ENCODE results near the gene TPCN2. TPM values are rescaled to one million over a fixed set of nuclear protein-coding genes. Genes with fewer than 3 reads are reported as not detected.
A peak's percentile ranks its signal among the peaks of the same experiment; 100 is the strongest.
"Not testable (repeated sequence)": the region's sequence is repeated elsewhere in the genome, so short reads cannot be mapped to it uniquely, and the experiment has no call there.

The TPCN2 gene
- total RNA-seq, 1 experiment from 2014 or later = 15.2 TPM

DNA sequence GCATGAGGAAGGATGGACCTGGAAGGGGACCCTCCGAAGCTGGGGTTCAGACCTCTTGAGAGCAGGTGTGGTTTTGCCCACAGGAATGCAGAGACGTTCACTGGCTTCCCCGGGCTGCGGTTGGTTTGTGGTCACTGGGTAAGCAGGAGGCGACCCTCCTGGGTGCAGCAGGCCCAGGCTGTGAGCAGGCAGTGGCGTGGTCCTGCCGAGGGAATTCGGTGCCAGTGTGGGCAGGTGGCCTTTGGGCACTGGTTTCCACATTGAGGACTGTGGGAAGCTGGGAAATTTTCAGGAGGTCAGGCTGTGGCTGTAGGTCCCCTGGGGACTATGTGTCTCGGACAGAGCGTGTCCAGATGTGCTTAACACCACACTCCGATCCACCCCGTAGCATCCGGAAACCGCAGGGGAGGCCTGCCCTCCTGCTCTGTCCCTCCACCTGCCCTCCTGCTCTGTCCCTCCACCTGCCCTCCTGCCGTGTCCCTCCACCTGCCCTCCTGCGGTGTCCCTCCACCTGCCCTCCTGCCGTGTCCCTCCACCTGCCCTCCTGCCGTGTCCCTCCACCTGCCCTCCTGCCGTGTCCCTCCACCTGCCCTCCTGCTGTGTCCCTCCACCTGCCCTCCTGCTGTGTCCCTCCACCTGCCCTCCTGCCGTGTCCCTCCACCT lies 27.5 kb downstream of the TPCN2 start:
- ChIA-PET RAD21 (ENCODE audit: low non-redundant PET in 1 of 2, low total read pairs in 2 of 2, uncharacterized antibody in 2 of 2, unreplicated experiment in 2 of 2) (no interaction called here), POLR2A (no interaction called here), CTCF (no interaction called here)
- Histone ChIP-seq H3K9me3 (ENCODE audit: control insufficient read depth in 1 of 2, insufficient read depth in 1 of 2, low read depth in 1 of 2, low read length in 2 of 2) (no peaks in the 10 kb centered on the region), H3K27ac (ENCODE audit: low read depth, low read length) (peak overlapping the region; percentile 28), H3K9ac (ENCODE audit: low read length) (peak overlapping the region; percentile 34), H3K36me3 (ENCODE audit: control insufficient read depth in 1 of 2, insufficient read depth in 2 of 2, low read length in 2 of 2) (peaks cover 0 to 5% of the 10 kb centered on the region in 2 experiments; a peak in 2 of 4 replicates), H3K4me2 (ENCODE audit: low read length) (peak overlapping the region; percentile 56), H3K4me3 (replicated peaks in 1 of 2; ENCODE audit: low read depth in 1 of 2, low read length in 2 of 2) (no peak overlapping the region), H3K79me2 (ENCODE audit: insufficient read depth, low read length) (no peaks in the 10 kb centered on the region), H4K20me1 (ENCODE audit: insufficient read depth) (no peaks in the 10 kb centered on the region), H3K27me3 (ENCODE audit: insufficient read depth, low read length) (no peaks in the 10 kb centered on the region), H3K4me1 (ENCODE audit: control insufficient read depth in 1 of 2, insufficient read depth in 2 of 2, low read length in 2 of 2) (peaks cover 32 to 49% of the 10 kb centered on the region in 2 experiments), H2AFZ (ENCODE audit: low read depth, low read length, poor library complexity, severe bottlenecking) (no peak overlapping the region), H3K9me2 (ENCODE audit: insufficient read depth) (no peaks in the 10 kb centered on the region)
- BruUV-seq (replicated peaks) = no TSS peak
- ATAC-seq (peak; percentile 45; the same call in 1 of the 2 replicates), DNase-seq (ENCODE audit: low read depth, low spot score) (no peak)
- TF ChIP-seq ELF1 (IDR thresholded peaks at IDR 0.05; ENCODE audit: borderline replicate concordance, low read depth) = no peak
- no peak for TF ChIP-seq TCF7L2 (IDR thresholded peaks at IDR 0.05; ENCODE audit: borderline replicate concordance, extremely low read depth, insufficient read depth, insufficient read length)
- TF ChIP-seq EZH2 (IDR thresholded peaks at IDR 0.05) = no peak
- TF ChIP-seq, protein P1, sequence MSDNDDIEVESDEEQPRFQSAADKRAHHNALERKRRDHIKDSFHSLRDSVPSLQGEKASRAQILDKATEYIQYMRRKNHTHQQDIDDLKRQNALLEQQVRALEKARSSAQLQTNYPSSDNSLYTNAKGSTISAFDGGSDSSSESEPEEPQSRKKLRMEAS (IDR thresholded peaks at IDR 0.05) = no peak
- no peak for TF ChIP-seq POLR2A (IDR thresholded peaks at IDR 0.05; ENCODE audit: borderline replicate concordance, extremely low read depth, insufficient read depth, insufficient read length)
- TF ChIP-seq POLR2AphosphoS5 (IDR thresholded peaks at IDR 0.05; ENCODE audit: low read depth, low read length) = no peak
- TF ChIP-seq, protein P2, sequence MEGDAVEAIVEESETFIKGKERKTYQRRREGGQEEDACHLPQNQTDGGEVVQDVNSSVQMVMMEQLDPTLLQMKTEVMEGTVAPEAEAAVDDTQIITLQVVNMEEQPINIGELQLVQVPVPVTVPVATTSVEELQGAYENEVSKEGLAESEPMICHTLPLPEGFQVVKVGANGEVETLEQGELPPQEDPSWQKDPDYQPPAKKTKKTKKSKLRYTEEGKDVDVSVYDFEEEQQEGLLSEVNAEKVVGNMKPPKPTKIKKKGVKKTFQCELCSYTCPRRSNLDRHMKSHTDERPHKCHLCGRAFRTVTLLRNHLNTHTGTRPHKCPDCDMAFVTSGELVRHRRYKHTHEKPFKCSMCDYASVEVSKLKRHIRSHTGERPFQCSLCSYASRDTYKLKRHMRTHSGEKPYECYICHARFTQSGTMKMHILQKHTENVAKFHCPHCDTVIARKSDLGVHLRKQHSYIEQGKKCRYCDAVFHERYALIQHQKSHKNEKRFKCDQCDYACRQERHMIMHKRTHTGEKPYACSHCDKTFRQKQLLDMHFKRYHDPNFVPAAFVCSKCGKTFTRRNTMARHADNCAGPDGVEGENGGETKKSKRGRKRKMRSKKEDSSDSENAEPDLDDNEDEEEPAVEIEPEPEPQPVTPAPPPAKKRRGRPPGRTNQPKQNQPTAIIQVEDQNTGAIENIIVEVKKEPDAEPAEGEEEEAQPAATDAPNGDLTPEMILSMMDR (IDR thresholded peaks at IDR 0.05 in 2 of 3, conservative IDR thresholded peaks at IDR 0.05 in 1 of 3; ENCODE audit: borderline replicate concordance in 1 of 3, insufficient read depth in 1 of 3, low read depth in 2 of 3, low read length in 2 of 3) = no peak
- TF ChIP-seq, protein P3, sequence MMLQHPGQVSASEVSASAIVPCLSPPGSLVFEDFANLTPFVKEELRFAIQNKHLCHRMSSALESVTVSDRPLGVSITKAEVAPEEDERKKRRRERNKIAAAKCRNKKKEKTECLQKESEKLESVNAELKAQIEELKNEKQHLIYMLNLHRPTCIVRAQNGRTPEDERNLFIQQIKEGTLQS (IDR thresholded peaks at IDR 0.05) = no peak
- TF ChIP-seq, protein P4, sequence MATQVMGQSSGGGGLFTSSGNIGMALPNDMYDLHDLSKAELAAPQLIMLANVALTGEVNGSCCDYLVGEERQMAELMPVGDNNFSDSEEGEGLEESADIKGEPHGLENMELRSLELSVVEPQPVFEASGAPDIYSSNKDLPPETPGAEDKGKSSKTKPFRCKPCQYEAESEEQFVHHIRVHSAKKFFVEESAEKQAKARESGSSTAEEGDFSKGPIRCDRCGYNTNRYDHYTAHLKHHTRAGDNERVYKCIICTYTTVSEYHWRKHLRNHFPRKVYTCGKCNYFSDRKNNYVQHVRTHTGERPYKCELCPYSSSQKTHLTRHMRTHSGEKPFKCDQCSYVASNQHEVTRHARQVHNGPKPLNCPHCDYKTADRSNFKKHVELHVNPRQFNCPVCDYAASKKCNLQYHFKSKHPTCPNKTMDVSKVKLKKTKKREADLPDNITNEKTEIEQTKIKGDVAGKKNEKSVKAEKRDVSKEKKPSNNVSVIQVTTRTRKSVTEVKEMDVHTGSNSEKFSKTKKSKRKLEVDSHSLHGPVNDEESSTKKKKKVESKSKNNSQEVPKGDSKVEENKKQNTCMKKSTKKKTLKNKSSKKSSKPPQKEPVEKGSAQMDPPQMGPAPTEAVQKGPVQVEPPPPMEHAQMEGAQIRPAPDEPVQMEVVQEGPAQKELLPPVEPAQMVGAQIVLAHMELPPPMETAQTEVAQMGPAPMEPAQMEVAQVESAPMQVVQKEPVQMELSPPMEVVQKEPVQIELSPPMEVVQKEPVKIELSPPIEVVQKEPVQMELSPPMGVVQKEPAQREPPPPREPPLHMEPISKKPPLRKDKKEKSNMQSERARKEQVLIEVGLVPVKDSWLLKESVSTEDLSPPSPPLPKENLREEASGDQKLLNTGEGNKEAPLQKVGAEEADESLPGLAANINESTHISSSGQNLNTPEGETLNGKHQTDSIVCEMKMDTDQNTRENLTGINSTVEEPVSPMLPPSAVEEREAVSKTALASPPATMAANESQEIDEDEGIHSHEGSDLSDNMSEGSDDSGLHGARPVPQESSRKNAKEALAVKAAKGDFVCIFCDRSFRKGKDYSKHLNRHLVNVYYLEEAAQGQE (IDR thresholded peaks at IDR 0.05; ENCODE audit: low read depth) = no peak
- no peak for TF ChIP-seq ZNF274 (IDR thresholded peaks at IDR 0.05; ENCODE audit: low read depth, low read length)
- intact Hi-C loops (cut with micrococcal nuclease) = no loop called here

DNA sequence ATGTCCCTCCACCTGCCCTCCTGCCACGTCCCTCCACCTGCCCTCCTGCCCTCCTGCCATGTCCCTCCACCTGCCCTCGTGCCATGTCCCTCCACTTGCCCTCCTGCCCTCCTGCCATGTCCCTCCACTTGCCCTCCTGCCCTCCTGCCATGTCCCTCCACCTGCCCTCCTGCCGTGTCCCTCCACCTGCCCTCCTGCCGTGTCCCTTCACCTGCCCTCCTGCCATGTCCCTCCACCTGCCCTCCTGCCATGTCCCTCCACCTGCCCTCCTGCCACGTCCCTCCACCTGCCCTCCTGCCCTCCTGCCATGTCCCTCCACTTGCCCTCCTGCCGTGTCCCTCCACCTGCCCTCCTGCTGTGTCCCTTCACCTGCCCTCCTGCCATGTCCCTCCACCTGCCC lies 28.2 kb downstream of the TPCN2 start:
- H3K9me2 ChIP-seq (ENCODE audit: insufficient read depth); H4K20me1 ChIP-seq (ENCODE audit: insufficient read depth); DNase-seq (ENCODE audit: low read depth, low spot score); intact Hi-C loops (cut with micrococcal nuclease); POLR2A ChIA-PET; H3K9me3 ChIP-seq (ENCODE audit: control insufficient read depth in 1 of 2, insufficient read depth in 1 of 2, low read depth in 1 of 2, low read length in 2 of 2); H3K27ac ChIP-seq (ENCODE audit: low read depth, low read length); H3K79me2 ChIP-seq (ENCODE audit: insufficient read depth, low read length); H3K36me3 ChIP-seq (ENCODE audit: control insufficient read depth in 1 of 2, insufficient read depth in 2 of 2, low read length in 2 of 2); H3K4me2 ChIP-seq (ENCODE audit: low read length); CTCF ChIA-PET; H3K27me3 ChIP-seq (ENCODE audit: insufficient read depth, low read length); RAD21 ChIA-PET (ENCODE audit: low non-redundant PET in 1 of 2, low total read pairs in 2 of 2, uncharacterized antibody in 2 of 2, unreplicated experiment in 2 of 2); BruUV-seq (replicated peaks); H3K4me3 ChIP-seq (replicated peaks in 1 of 2; ENCODE audit: low read depth in 1 of 2, low read length in 2 of 2); ATAC-seq; H3K9ac ChIP-seq (ENCODE audit: low read length); H2AFZ ChIP-seq (ENCODE audit: low read depth, low read length, poor library complexity, severe bottlenecking): not testable (repeated sequence)
- peaks cover 32 to 50% of the 10 kb centered on the region in 2 experiments for H3K4me1 ChIP-seq (ENCODE audit: control insufficient read depth in 1 of 2, insufficient read depth in 2 of 2, low read length in 2 of 2)
